Activated B cell treated with CpG ODN at 0.5 μM for 24 hours (primary cell): Measurements from ENCODE around the gene SHROOM2. TPM values are rescaled to one million over a fixed set of nuclear protein-coding genes. Genes with fewer than 3 reads are reported as not detected.

Experiments
- ATAC-seq: fragments of 200-7000 bp; cut with Tn5 transposase; one replicate; pipeline ENCODE4 v1.10.0; 2021; ENCODE audit warnings: low read depth, mild to moderate bottlenecking, moderate library complexity
- CTCF ChIA-PET: fragments of 350-600 bp; sonication (Branson Sonifier 250); formaldehyde crosslinking; loops from one replicate; lab custom pipeline; 2021; ENCODE audit warnings: antibody characterized with exemption; lab: Charles Lee
- POLR2A ChIA-PET: fragments of 350-600 bp; sonication (Branson Sonifier 250); formaldehyde crosslinking; loops from one replicate; lab custom pipeline; 2021; ENCODE audit warnings: antibody characterized with exemption; lab: Charles Lee
- DNase-seq: peaks from one replicate; pipeline ENCODE4 v3.0.0; 2022
- H3K27ac Mint-ChIP-seq: one replicate; pipeline ENCODE4 v1.8.0; 2020; ENCODE audit warnings: mixed read lengths
- H3K27me3 Mint-ChIP-seq: one replicate; pipeline ENCODE4 v1.8.0; 2021; ENCODE audit warnings: mixed read lengths
- H3K36me3 Mint-ChIP-seq: one replicate; pipeline ENCODE4 v1.8.0; 2021; ENCODE audit warnings: low read depth, mixed read lengths
- H3K4me1 Mint-ChIP-seq: one replicate; pipeline ENCODE4 v1.8.0; 2021; ENCODE audit warnings: mixed read lengths
- H3K4me3 Mint-ChIP-seq: one replicate; pipeline ENCODE4 v1.8.0; 2020; ENCODE audit warnings: mild to moderate bottlenecking, mixed read lengths
- H3K9me3 Mint-ChIP-seq: one replicate; pipeline ENCODE4 v1.8.0; 2020; ENCODE audit warnings: mixed read lengths
- CTCF ChIP-seq: fragments of 200-600 bp; IDR thresholded peaks from one replicate; pipeline ENCODE4 v1.8.0; 2022; ENCODE audit warnings: antibody characterized with exemption, mild to moderate bottlenecking
- intact Hi-C: fragments of 100-400 bp; cut with micrococcal nuclease; formaldehyde crosslinking; loops from one replicate; pipeline ENCODE4 v1.15.1; 2024
- total RNA-seq: library from RNA; stranded (reverse); gene quantifications from 2 replicates; pipeline ENCODE4 v1.2.3, GENCODE V29; 2022

SHROOM2 gene
- total RNA-seq, 1 donor from 2014 or later: not detected

- TF ChIP-seq CTCF: no peak
- no peaks in the 10 kb centered on the region for H3K27me3 Mint-ChIP-seq
- ATAC-seq: no peak
- no peak overlapping the region for H3K27ac Mint-ChIP-seq
- no peak overlapping the region for H3K4me3 Mint-ChIP-seq
- peaks cover 6% of the 10 kb centered on the region for H3K9me3 Mint-ChIP-seq
- DNase-seq: no peak
- POLR2A ChIA-PET: no interaction called here
- peaks cover 7% of the 10 kb centered on the region for H3K4me1 Mint-ChIP-seq
- CTCF ChIA-PET: no interaction called here
- H3K36me3 Mint-ChIP-seq: no peaks in the 10 kb centered on the region
- intact Hi-C loops: no loop called here
These were observed 166.1 kb downstream of the SHROOM2 start for GRCh38 chrX:9952300-9952699.

GRCh38 chrX:9953396-9953795 is 167.2 kb downstream of the SHROOM2 start:
- ChIA-PET CTCF (no interaction called here), POLR2A (interaction anchor here (0.6 kb wide), 1 partner anchor 12 kb away, joined by 3 read pairs; no protein-coding TSS in a partner anchor)
- Mint-ChIP-seq H3K27ac (no peak overlapping the region), H3K27me3 (no peaks in the 10 kb centered on the region), H3K9me3 (peaks cover 6% of the 10 kb centered on the region), H3K4me1 (peaks cover 9% of the 10 kb centered on the region), H3K4me3 (no peak overlapping the region), H3K36me3 (no peaks in the 10 kb centered on the region)
- no peak for DNase-seq
- intact Hi-C loops: loop anchor here (1.0 kb wide), 1 partner anchor 11 kb away; no protein-coding TSS in a partner anchor
- ATAC-seq: peak; percentile 45
- TF ChIP-seq CTCF: no peak

GRCh38 chrX:9955506-9955905 is 169.3 kb downstream of the SHROOM2 start:
- no peak overlapping the region for H3K4me3 Mint-ChIP-seq
- POLR2A ChIA-PET: no interaction called here
- TF ChIP-seq CTCF: no peak
- peaks cover 6% of the 10 kb centered on the region for H3K9me3 Mint-ChIP-seq
- no peak for ATAC-seq
- peaks cover 13% of the 10 kb centered on the region for H3K4me1 Mint-ChIP-seq
- CTCF ChIA-PET: no interaction called here
- no peak for DNase-seq
- no peaks in the 10 kb centered on the region for H3K36me3 Mint-ChIP-seq
- intact Hi-C loops: no loop called here
- H3K27ac Mint-ChIP-seq: no peak overlapping the region
- peaks cover 2% of the 10 kb centered on the region for H3K27me3 Mint-ChIP-seq

- peaks cover 4% of the 10 kb centered on the region for H3K27me3 Mint-ChIP-seq
- TF ChIP-seq CTCF: no peak
- no peak overlapping the region for H3K4me3 Mint-ChIP-seq
- no peaks in the 10 kb centered on the region for H3K36me3 Mint-ChIP-seq
- CTCF ChIA-PET: no interaction called here
- H3K27ac Mint-ChIP-seq: no peak overlapping the region
- POLR2A ChIA-PET: interaction anchor here (0.7 kb wide), 1 partner anchor 28 kb away, joined by 3 read pairs; no protein-coding TSS in a partner anchor
- peaks cover 11% of the 10 kb centered on the region for H3K4me1 Mint-ChIP-seq
- no peak for DNase-seq
- intact Hi-C loops: no loop called here
- peaks cover 4% of the 10 kb centered on the region for H3K9me3 Mint-ChIP-seq
- ATAC-seq: no peak
These were observed 171.5 kb downstream of the SHROOM2 start for GRCh38 chrX:9957743-9958142.

- intact Hi-C loops: no loop called here
- DNase-seq (no peak), ATAC-seq (no peak)
- TF ChIP-seq CTCF: no peak
- Mint-ChIP-seq H3K4me1 (peaks cover 11% of the 10 kb centered on the region), H3K36me3 (no peaks in the 10 kb centered on the region), H3K27ac (no peak overlapping the region), H3K27me3 (peaks cover 4% of the 10 kb centered on the region), H3K4me3 (no peak overlapping the region), H3K9me3 (peaks cover 4% of the 10 kb centered on the region)
- POLR2A ChIA-PET: interaction anchor here (0.7 kb wide), 1 partner anchor 28 kb away, joined by 3 read pairs; no protein-coding TSS in a partner anchor
- CTCF ChIA-PET: no interaction called here
These were observed 172.0 kb downstream of the SHROOM2 start for GRCh38 chrX:9958183-9958582.
